ENCODE data around the gene ELP4.
A peak's percentile ranks its signal among the peaks of the same experiment; 100 is the strongest.

ELP4 gene

GRCh38 chr11:31820438-31820818 is 310.9 kb downstream of the ELP4 start:
- under 1% methylated on average over 15 of the region's 15 CpGs for WGBS
- H3K27me3 ChIP-seq (ENCODE audit: insufficient read depth, low read length): peaks cover 100% of the 10 kb centered on the region
- no peaks in the 10 kb centered on the region for H3K36me3 ChIP-seq (ENCODE audit: insufficient read depth, low read length)
- H3K4me3 ChIP-seq (ENCODE audit: low read length): peak overlapping the region; percentile 25
- no peaks in the 10 kb centered on the region for H3K9me3 ChIP-seq (ENCODE audit: insufficient read depth, low read depth, low read length)
- H3K9ac ChIP-seq (ENCODE audit: low read depth, low read length): no peak overlapping the region
- H3K4me1 ChIP-seq (ENCODE audit: insufficient read depth, low read length): peaks cover 53% of the 10 kb centered on the region
- H3K27ac ChIP-seq (ENCODE audit: low read depth, low read length): no peak overlapping the region

DNA sequence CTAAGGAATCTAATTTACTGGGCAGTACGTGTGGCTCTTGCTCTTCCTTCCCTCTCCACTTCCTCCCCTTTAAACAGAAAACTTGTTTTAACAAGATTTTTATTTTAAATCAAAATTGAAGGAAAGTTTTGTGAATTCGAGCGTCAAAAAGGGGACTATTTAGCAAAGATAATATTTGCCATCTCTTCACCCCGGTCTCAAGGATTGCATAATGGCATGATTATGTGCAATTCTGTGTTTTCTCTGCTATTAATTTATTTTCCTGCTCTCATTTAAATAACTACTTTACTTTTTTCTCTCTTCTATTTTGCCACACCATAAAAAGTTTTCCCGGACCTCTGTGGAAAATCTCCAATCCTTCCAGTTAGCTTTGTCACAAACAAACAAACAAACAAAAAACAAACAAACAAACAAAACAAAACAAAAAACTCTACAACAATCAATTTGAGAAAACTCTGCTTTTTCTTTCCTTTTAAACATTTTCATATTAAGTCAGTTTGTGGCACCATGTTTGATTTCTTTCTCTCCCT is 311.7 kb downstream of the ELP4 start:
- 19% methylated on average over 4 of the region's 5 CpGs for WGBS
- peaks cover 55% of the 10 kb centered on the region for H3K4me1 ChIP-seq (ENCODE audit: insufficient read depth, low read length)
- peaks cover 100% of the 10 kb centered on the region for H3K27me3 ChIP-seq (ENCODE audit: insufficient read depth, low read length)

GRCh38 chr11:31821766-31822165 is 312.2 kb downstream of the ELP4 start:
- no peak overlapping the region for H3K4me3 ChIP-seq (ENCODE audit: low read length)
- H3K27me3 ChIP-seq (ENCODE audit: insufficient read depth, low read length): peaks cover 100% of the 10 kb centered on the region
- H3K4me1 ChIP-seq (ENCODE audit: insufficient read depth, low read length): peaks cover 58% of the 10 kb centered on the region
- H3K9ac ChIP-seq (ENCODE audit: low read depth, low read length): no peak overlapping the region
- no peak overlapping the region for H3K27ac ChIP-seq (ENCODE audit: low read depth, low read length)
- 7% methylated on average over 6 of the region's 8 CpGs for WGBS
- no peaks in the 10 kb centered on the region for H3K36me3 ChIP-seq (ENCODE audit: insufficient read depth, low read length)
- H3K9me3 ChIP-seq (ENCODE audit: insufficient read depth, low read depth, low read length): no peaks in the 10 kb centered on the region

More for the DNA sequence above, 311.7 kb downstream of the ELP4 start:
- Histone ChIP-seq H3K9me3 (ENCODE audit: insufficient read depth, low read depth, low read length) (no peaks in the 10 kb centered on the region), H3K4me3 (ENCODE audit: low read length) (no peak overlapping the region), H3K9ac (ENCODE audit: low read depth, low read length) (no peak overlapping the region), H3K27ac (ENCODE audit: low read depth, low read length) (no peak overlapping the region), H3K36me3 (ENCODE audit: insufficient read depth, low read length) (no peaks in the 10 kb centered on the region)

DNA sequence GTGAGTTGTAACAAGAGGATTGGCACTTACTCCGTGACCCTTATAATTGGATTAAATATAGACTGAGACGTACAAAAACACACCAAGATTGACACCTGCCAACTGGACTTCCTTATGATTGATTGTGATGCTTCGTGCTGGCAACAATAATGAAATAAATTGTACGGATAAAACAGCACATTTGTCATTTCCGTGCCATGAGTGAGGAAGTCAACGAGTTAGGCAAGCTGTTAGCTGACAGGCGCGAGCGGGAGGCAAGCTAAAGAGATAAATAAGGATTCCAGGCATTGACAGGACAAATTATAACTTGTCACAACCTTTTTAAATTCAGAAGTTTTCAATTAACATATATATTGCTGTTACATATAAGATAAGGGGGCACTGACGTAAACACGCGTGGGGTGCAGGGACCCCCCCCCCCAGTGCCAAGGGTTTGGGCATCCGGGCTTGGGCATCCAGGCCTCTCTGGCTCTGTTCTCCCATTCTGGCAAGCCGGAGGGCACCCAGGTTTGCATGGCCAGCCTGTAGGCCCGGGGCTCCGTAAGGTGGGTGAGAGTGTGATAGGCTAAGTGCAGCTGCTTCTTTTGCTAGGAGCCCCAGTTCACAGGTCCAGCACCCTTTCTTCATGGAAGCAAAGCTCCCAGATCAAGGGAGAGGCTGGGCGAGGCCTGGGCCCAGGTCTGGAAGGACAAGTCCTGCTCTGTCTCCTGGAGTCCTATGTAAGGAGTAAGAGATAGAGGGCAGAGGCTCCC is 312.8 kb downstream of the ELP4 start:
- H3K36me3 ChIP-seq (ENCODE audit: insufficient read depth, low read length): no peaks in the 10 kb centered on the region
- H3K27ac ChIP-seq (ENCODE audit: low read depth, low read length): no peak overlapping the region
- 40% methylated on average over 15 of the region's 17 CpGs for WGBS
- H3K9ac ChIP-seq (ENCODE audit: low read depth, low read length): no peak overlapping the region
- H3K4me1 ChIP-seq (ENCODE audit: insufficient read depth, low read length): peaks cover 57% of the 10 kb centered on the region
- H3K4me3 ChIP-seq (ENCODE audit: low read length): no peak overlapping the region
- no peaks in the 10 kb centered on the region for H3K9me3 ChIP-seq (ENCODE audit: insufficient read depth, low read depth, low read length)
- peaks cover 100% of the 10 kb centered on the region for H3K27me3 ChIP-seq (ENCODE audit: insufficient read depth, low read length)

DNA sequence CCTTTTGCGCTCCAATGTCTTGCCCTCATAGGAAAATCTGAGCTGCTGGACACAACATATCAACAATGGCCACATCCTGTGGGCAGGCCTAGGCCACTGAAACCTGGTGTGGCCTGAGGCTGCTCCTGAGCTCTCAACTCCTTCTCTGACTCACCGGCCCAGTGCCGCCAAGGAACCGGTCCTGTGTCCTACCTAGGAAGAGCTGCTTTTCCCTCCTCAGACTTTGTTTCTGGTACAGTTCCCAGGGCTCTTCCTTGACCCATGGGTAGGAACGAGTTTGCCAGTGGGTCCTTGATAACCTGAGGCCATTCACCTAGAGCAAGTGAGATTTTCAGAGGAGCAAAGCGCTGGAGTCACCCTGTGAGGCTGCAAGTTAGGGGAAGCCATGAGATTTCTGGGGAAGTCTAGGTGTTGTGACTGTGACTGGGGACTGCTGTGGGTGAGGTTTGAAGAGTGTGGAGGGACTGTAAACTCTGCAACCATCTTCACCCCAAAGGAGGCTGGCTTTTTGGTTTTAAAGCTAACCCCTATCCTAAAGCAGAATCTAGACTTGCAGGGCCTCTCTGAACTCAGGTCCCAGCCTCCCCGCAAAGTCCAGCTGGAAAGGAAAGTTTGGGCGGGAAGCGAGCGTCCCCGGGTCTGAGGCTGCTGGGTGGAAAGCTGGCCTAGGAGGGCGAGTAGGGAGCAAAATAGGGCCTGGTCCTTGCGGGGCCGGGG is 313.5 kb downstream of the ELP4 start:
- WGBS: 26% methylated on average over 14 of the region's 14 CpGs
- H3K9ac ChIP-seq (ENCODE audit: low read depth, low read length): no peak overlapping the region; the same call in 1 of the 2 replicates
- H3K36me3 ChIP-seq (ENCODE audit: insufficient read depth, low read length): no peaks in the 10 kb centered on the region
- peaks cover 63% of the 10 kb centered on the region for H3K4me1 ChIP-seq (ENCODE audit: insufficient read depth, low read length)
- peak overlapping the region; percentile 35; the same call in 1 of the 2 replicates for H3K4me3 ChIP-seq (ENCODE audit: low read length)
- peak overlapping the region; percentile 77; the same call in 1 of the 2 replicates for H3K27ac ChIP-seq (ENCODE audit: low read depth, low read length)
- no peaks in the 10 kb centered on the region for H3K9me3 ChIP-seq (ENCODE audit: insufficient read depth, low read depth, low read length)
- H3K27me3 ChIP-seq (ENCODE audit: insufficient read depth, low read length): peaks cover 100% of the 10 kb centered on the region

GRCh38 chr11:31823644-31824331 is 314.2 kb downstream of the ELP4 start:
- Histone ChIP-seq H3K9me3 (ENCODE audit: insufficient read depth, low read depth, low read length) (no peaks in the 10 kb centered on the region), H3K4me1 (ENCODE audit: insufficient read depth, low read length) (peaks cover 61% of the 10 kb centered on the region), H3K4me3 (ENCODE audit: low read length) (peak overlapping the region; percentile 35), H3K9ac (ENCODE audit: low read depth, low read length) (peak overlapping the region; percentile 17; the same call in 1 of the 2 replicates), H3K27ac (ENCODE audit: low read depth, low read length) (peak overlapping the region; percentile 77; the same call in 1 of the 2 replicates), H3K27me3 (ENCODE audit: insufficient read depth, low read length) (peaks cover 100% of the 10 kb centered on the region), H3K36me3 (ENCODE audit: insufficient read depth, low read length) (no peaks in the 10 kb centered on the region)
- WGBS: 2% methylated on average over 22 of the region's 24 CpGs

DNA sequence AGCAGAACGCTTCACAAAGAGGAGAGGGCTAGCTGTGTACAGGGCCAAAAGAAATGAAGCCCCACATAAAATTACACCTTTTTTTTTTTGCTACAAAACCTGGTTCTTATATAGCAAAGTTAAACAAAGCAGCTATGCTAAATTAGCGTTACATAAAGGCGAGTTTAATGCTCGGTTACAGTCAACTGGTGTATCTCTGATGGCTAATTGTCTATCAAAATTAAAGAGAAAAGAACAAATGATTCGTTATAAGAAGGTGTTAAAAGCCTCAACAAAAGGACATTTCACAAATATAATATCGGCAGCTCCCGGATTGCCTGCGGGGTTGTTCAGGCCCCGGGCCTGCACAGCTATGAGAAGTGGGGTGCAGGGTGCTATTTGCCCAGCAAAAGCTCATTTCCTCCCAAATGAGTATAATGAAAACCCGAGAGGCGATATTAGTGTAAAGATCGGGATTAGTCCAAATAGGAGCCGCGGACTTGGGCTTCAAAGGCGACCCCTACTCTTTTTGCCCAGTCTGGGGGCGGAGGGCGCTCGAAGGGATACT is 314.8 kb downstream of the ELP4 start:
- Histone ChIP-seq H3K27ac (ENCODE audit: low read depth, low read length) (peak overlapping the region; percentile 73; the same call in 1 of the 2 replicates), H3K36me3 (ENCODE audit: insufficient read depth, low read length) (no peaks in the 10 kb centered on the region), H3K4me3 (ENCODE audit: low read length) (peak overlapping the region; percentile 35), H3K27me3 (ENCODE audit: insufficient read depth, low read length) (peaks cover 100% of the 10 kb centered on the region), H3K9me3 (ENCODE audit: insufficient read depth, low read depth, low read length) (no peaks in the 10 kb centered on the region), H3K9ac (ENCODE audit: low read depth, low read length) (0 out of 2 replicates have a peak overlapping the region, but pooled peaks have one; percentile 17), H3K4me1 (ENCODE audit: insufficient read depth, low read length) (peaks cover 67% of the 10 kb centered on the region)
- 4% methylated on average over 16 of the region's 18 CpGs for whole genome bisulfite sequencing

DNA sequence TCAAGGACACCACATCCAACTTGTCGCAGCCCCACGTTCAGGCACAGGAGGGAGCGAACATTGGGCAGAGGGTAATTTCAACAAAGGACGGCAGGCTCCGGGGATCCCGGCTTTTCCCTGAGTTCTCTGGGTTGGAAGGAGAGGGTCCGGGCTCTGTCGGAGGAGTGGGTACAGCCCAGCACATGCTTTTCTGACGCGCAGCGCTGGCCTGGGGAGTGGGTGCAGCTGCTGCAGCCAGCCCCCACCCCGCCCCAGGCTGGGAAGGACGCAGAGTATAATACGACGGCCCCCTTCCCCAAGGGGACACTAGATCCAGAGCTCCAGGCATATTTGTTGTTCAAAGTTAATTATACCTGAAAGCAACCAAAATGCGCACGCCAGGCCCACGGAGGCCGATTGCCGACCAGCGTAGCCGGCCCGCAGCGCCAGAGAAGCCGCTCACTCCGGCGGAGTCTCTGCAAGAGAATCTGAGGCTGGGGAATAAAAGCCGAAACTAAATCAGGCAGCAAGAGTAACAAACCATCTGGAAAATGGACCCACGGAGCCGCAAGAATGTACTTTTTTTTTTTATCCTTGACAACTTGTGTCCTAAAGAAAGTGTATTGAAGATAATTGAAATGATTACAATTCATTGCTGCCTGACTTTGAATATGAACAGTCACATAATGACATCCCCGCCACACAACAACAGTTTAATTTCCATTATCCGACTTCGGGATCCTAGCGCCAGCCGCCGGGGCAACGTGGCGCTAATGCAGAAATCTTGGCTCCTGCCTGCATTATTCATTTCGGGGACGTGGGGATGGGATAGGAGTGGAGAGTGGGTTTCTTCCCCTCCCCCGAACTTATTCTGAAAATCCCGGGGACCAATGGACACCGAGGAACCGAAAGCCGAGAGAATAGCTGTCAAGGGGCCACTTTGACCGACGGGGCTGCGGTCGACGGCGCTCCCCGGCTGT is 315.6 kb downstream of the ELP4 start:
- Histone ChIP-seq H3K27me3 (ENCODE audit: insufficient read depth, low read length) (peaks cover 100% of the 10 kb centered on the region), H3K4me3 (ENCODE audit: low read length) (peak overlapping the region; percentile 35), H3K36me3 (ENCODE audit: insufficient read depth, low read length) (no peaks in the 10 kb centered on the region), H3K9ac (ENCODE audit: low read depth, low read length) (no peak overlapping the region), H3K9me3 (ENCODE audit: insufficient read depth, low read depth, low read length) (no peaks in the 10 kb centered on the region), H3K4me1 (ENCODE audit: insufficient read depth, low read length) (peaks cover 75% of the 10 kb centered on the region), H3K27ac (ENCODE audit: low read depth, low read length) (no peak overlapping the region)
- WGBS: under 1% methylated on average over 52 of the region's 52 CpGs

GRCh38 chr11:31825838-31826484 is 316.4 kb downstream of the ELP4 start:
- under 1% methylated on average over 37 of the region's 37 CpGs for WGBS

More at GRCh38 chr11:31825838-31826484, 316.4 kb downstream of the ELP4 start:
- peaks cover 72% of the 10 kb centered on the region for H3K4me1 ChIP-seq (ENCODE audit: insufficient read depth, low read length)
- no peak overlapping the region for H3K9ac ChIP-seq (ENCODE audit: low read depth, low read length)
- H3K27me3 ChIP-seq (ENCODE audit: insufficient read depth, low read length): peaks cover 96% of the 10 kb centered on the region
- H3K27ac ChIP-seq (ENCODE audit: low read depth, low read length): no peak overlapping the region
- H3K36me3 ChIP-seq (ENCODE audit: insufficient read depth, low read length): no peaks in the 10 kb centered on the region
- no peaks in the 10 kb centered on the region for H3K9me3 ChIP-seq (ENCODE audit: insufficient read depth, low read depth, low read length)
- peak overlapping the region; percentile 40 for H3K4me3 ChIP-seq (ENCODE audit: low read length)
